ENCODE measurements around the gene MACROD1.

The MACROD1 gene

DNA sequence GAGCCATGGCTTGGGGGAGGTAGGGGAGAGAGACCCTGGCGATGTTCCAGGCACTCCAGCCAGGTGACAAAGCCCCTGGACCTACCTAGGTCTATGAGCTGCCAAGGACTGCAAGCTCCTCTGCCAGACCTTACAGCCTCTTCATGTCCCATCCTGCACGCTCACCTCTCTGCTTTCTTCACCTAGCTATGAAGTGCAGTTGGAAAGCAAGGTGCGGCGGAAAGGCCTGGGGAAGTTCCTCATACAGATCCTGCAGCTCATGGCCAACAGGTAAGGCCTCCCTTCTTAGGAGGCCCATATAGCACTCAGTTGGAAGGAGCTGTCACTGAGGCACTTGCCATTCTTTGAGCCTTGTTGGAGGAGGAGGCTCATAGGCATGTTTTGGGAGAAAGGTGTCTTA is 213.3 kb downstream of the MACROD1 start:
- TF ChIP-seq, protein P1, sequence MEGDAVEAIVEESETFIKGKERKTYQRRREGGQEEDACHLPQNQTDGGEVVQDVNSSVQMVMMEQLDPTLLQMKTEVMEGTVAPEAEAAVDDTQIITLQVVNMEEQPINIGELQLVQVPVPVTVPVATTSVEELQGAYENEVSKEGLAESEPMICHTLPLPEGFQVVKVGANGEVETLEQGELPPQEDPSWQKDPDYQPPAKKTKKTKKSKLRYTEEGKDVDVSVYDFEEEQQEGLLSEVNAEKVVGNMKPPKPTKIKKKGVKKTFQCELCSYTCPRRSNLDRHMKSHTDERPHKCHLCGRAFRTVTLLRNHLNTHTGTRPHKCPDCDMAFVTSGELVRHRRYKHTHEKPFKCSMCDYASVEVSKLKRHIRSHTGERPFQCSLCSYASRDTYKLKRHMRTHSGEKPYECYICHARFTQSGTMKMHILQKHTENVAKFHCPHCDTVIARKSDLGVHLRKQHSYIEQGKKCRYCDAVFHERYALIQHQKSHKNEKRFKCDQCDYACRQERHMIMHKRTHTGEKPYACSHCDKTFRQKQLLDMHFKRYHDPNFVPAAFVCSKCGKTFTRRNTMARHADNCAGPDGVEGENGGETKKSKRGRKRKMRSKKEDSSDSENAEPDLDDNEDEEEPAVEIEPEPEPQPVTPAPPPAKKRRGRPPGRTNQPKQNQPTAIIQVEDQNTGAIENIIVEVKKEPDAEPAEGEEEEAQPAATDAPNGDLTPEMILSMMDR (IDR thresholded peaks at IDR 0.05; ENCODE audit: low read depth, low read length) = no peak

DNA sequence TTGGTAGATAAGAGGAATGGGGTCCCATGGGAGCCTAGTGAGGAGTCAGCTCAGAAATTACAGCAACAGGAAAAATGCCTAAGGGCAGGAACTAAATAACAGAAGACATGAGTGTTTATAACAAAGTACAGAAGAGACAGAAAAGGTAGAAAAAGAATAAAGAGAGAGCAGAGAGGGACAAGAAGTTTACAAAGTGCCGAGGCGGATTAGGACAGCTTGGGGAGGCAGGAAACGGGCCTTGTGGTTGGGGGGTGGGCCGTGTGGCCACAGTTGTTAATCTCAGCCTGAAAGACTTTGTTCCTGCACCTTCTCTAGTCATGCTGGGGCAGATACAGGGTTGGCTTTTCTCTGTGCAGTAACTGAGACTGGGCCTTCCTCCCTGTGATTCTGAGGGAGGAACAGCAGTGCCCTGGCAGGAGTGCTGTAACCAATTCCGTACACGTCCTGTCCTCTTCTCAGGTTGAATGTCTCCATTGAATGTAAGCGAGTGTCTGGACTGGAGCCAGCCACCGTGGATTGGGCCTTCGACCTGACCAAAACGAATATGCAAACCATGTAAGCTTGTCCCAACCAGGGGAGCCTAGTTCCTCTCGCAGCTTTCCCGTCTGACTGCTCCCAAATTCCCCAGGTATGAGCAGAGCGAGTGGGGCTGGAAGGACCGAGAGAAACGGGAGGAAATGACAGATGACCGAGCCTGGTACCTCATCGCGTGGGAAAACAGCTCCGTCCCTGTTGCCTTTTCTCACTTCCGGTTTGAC is 214.0 kb downstream of the MACROD1 start:
- DNase-seq (ENCODE audit: extremely low read depth, low read depth) = no peak
- TF ChIP-seq, protein P1 (IDR thresholded peaks at IDR 0.05; ENCODE audit: low read depth, low read length) = no peak

More for the DNA sequence above, 213.3 kb downstream of the MACROD1 start:
- DNase-seq (ENCODE audit: extremely low read depth, low read depth) = no peak
